ENCODE results near the gene POPDC3.

Gene POPDC3

DNA sequence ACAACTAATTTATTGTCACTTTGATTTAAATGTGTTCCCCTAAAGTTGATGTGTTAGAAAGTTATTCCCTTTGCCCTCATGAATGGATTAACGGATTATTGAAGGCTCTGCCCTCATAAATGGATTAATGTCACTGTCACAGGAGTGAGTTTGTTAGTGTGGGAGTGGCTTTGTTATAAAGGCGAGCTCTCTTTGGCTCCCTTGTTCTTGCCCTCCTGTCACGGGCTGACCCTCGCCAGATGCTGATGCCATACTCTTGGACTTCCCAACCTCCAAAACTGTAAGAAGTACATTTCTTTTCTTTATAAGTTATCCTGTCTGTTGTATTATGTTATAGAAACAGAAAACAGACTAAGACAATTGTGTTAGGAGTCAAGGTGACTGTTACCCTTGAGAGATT lies 22.7 kb upstream of the POPDC3 start:
- no peaks in the 10 kb centered on the region for H3K36me3 ChIP-seq (ENCODE audit: insufficient read depth, low read length)
- no peak for ATAC-seq (ENCODE audit: insufficient read depth, low read depth)

GRCh38 chr6:105200133-105200730 lies 20.4 kb upstream of the POPDC3 start:
- DNase-seq: no peak
- no peak for TF ChIP-seq CTCF (IDR thresholded peaks at IDR 0.05; ENCODE audit: borderline replicate concordance, extremely low read depth, low read length, poor library complexity, severe bottlenecking)
- no peak for TF ChIP-seq EZH2 (IDR thresholded peaks at IDR 0.05; ENCODE audit: borderline replicate concordance, low read depth, low read length, severe bottlenecking)
- no peak for ATAC-seq (ENCODE audit: insufficient read depth, low read depth)
- Histone ChIP-seq H3K27me3 (ENCODE audit: insufficient read depth, low read length, poor library complexity) (peaks cover 4% of the 10 kb centered on the region), H3K27ac (ENCODE audit: low read length) (no peak overlapping the region), H3K4me3 (ENCODE audit: low read depth in 1 of 2, low read length in 2 of 2) (no peak overlapping the region), H3K79me2 (ENCODE audit: insufficient read depth, low read length) (no peaks in the 10 kb centered on the region), H3K4me2 (ENCODE audit: insufficient read depth, low read length) (no peak overlapping the region), H3K9ac (ENCODE audit: low read depth, low read length) (no peak overlapping the region), H3K36me3 (ENCODE audit: insufficient read depth, low read length) (no peaks in the 10 kb centered on the region), H3K4me1 (ENCODE audit: insufficient read depth, low read length) (no peaks in the 10 kb centered on the region), H3K9me3 (ENCODE audit: insufficient read depth, low read length, severe bottlenecking) (no peaks in the 10 kb centered on the region), H2AFZ (ENCODE audit: low read depth, low read length) (peak overlapping the region; percentile 39), H4K20me1 (ENCODE audit: insufficient read depth, low read length) (no peaks in the 10 kb centered on the region)

More for the DNA sequence above, 22.7 kb upstream of the POPDC3 start:
- Histone ChIP-seq H3K9ac (ENCODE audit: low read depth, low read length) (no peak overlapping the region), H3K4me3 (ENCODE audit: low read depth in 1 of 2, low read length in 2 of 2) (no peak overlapping the region), H2AFZ (ENCODE audit: low read depth, low read length) (no peak overlapping the region), H3K4me2 (ENCODE audit: insufficient read depth, low read length) (no peak overlapping the region), H3K9me3 (ENCODE audit: insufficient read depth, low read length, severe bottlenecking) (no peaks in the 10 kb centered on the region), H3K27ac (ENCODE audit: low read length) (no peak overlapping the region), H3K79me2 (ENCODE audit: insufficient read depth, low read length) (no peaks in the 10 kb centered on the region), H4K20me1 (ENCODE audit: insufficient read depth, low read length) (no peaks in the 10 kb centered on the region), H3K4me1 (ENCODE audit: insufficient read depth, low read length) (no peaks in the 10 kb centered on the region), H3K27me3 (ENCODE audit: insufficient read depth, low read length, poor library complexity) (peaks cover 4% of the 10 kb centered on the region)
- no peak for DNase-seq
- TF ChIP-seq CTCF (IDR thresholded peaks at IDR 0.05; ENCODE audit: borderline replicate concordance, extremely low read depth, low read length, poor library complexity, severe bottlenecking): no peak
- no peak for TF ChIP-seq EZH2 (IDR thresholded peaks at IDR 0.05; ENCODE audit: borderline replicate concordance, low read depth, low read length, severe bottlenecking)

- Histone ChIP-seq H2AFZ (ENCODE audit: low read depth, low read length) (no peak overlapping the region; the same call in 1 of the 2 replicates), H4K20me1 (ENCODE audit: insufficient read depth, low read length) (no peaks in the 10 kb centered on the region), H3K27ac (ENCODE audit: low read length) (no peak overlapping the region), H3K36me3 (ENCODE audit: insufficient read depth, low read length) (no peaks in the 10 kb centered on the region), H3K27me3 (ENCODE audit: insufficient read depth, low read length, poor library complexity) (peaks cover 4% of the 10 kb centered on the region), H3K79me2 (ENCODE audit: insufficient read depth, low read length) (no peaks in the 10 kb centered on the region), H3K4me2 (ENCODE audit: insufficient read depth, low read length) (no peak overlapping the region), H3K4me1 (ENCODE audit: insufficient read depth, low read length) (no peaks in the 10 kb centered on the region), H3K4me3 (ENCODE audit: low read depth in 1 of 2, low read length in 2 of 2) (no peak overlapping the region), H3K9me3 (ENCODE audit: insufficient read depth, low read length, severe bottlenecking) (no peaks in the 10 kb centered on the region), H3K9ac (ENCODE audit: low read depth, low read length) (no peak overlapping the region)
- DNase-seq (no peak), ATAC-seq (ENCODE audit: insufficient read depth, low read depth) (no peak)
- TF ChIP-seq EZH2 (IDR thresholded peaks at IDR 0.05; ENCODE audit: borderline replicate concordance, low read depth, low read length, severe bottlenecking): no peak
- no peak for TF ChIP-seq CTCF (IDR thresholded peaks at IDR 0.05; ENCODE audit: borderline replicate concordance, extremely low read depth, low read length, poor library complexity, severe bottlenecking)
Observed at GRCh38 chr6:105199711-105200110, 19.9 kb upstream of the POPDC3 start.
